GM21360 (cell line): ENCODE measurements around the gene FOSL1.

Source experiments
- ATAC-seq: cut with Tn5 transposase; IDR thresholded peaks from one replicate; pipeline ENCODE4 v1.9.1; 2021; ENCODE audit warnings: mild to moderate bottlenecking, moderate library complexity; ENCODE audit not compliant: unreplicated experiment

The FOSL1 gene

DNA sequence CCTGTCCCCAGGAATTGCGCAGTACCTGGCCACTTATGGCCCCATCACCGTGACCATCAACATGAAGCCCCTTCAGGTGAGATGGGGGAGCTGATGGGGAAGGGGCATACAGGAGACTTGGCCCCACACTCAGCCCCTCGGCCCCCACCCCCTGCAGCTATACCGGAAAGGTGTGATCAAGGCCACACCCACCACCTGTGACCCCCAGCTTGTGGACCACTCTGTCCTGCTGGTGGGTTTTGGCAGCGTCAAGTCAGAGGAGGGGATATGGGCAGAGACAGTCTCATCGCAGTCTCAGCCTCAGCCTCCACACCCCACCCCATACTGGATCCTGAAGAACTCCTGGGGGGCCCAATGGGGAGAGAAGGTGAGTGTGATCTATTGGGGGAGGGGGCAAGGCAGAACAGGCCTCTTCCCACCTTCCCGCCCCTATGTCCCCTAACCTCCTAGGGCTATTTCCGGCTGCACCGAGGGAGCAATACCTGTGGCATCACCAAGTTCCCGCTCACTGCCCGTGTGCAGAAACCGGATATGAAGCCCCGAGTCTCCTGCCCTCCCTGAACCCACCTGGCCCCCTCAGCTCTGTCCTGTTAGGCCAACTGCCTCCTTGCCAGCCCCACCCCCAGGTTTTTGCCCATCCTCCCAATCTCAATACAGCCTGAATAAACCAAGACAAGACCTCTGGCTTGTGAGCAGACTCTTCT, 17.0 kb downstream of the FOSL1 start:
- ATAC-seq = no peak

- ATAC-seq = no peak
Observed at GRCh38 chr11:65882120-65883057, 17.8 kb downstream of the FOSL1 start.

- ATAC-seq = no peak
Observed at GRCh38 chr11:65880844-65881421, 19.3 kb downstream of the FOSL1 start.

GRCh38 chr11:65880027-65880426, 20.2 kb downstream of the FOSL1 start:
- no peak for ATAC-seq

DNA sequence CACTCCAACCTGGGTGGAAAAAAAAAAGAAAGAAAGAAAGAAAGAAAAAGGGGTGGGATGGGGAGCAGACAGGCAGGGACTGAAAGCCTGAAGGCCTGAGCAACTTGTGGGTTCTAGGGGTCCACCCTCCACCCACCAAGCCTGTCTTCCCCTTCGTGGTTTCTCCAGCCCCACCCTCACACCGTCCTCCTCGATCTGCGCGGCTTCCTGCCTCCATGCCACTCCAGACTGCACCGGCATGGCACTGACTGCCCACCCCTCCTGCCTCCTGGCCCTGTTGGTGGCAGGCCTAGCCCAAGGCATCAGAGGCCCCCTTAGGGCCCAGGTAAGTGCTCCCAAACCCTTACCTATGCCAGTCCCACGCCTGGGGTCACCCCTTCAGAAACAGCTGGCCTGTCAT, 20.6 kb downstream of the FOSL1 start, which contains the start of gene CTSW:
TSS of gene CTSW (plus strand) at position 221 of the 400 bp plus-strand sequence. CDS start at position 239, 18 bp downstream.
- ATAC-seq = no peak

- ATAC-seq = peak; percentile 78
Observed at GRCh38 chr11:65873318-65874156, 26.7 kb downstream of the FOSL1 start.

DNA sequence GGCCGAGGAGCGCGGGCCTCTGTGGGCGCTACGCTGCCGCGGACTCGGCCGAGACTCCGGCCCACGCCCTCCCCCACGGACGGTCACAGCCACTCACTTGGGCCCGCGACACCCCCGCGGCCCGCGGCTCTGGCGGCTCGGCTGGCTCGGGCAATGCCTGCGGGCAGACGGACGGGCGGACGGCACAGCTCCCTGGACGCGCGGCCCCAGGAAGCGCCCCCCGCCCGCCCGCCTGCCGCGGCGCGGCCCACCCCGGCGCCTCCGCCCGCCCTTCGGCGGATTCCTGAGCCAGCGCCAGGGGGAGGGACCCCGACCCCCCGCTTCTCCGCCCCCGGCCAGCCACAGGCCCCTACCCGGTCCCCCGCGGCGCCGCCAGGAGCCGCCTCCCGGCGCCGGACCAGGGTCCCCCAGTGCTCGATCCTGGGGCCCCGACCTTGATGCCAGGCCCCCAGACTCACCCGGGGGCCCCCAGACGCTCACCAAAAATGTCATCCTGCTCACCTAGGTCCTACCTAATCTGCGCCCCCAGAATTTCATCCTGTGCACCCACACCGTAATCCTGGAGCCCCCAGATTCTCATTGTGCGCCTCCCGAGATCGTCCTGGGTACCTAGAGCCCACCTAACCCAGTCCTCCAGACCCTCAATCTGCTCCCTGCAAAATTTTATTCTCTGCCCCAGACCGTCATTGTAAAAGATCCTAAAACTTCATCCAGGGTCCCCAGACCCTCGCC, 27.4 kb downstream of the FOSL1 start, which contains the start of gene EFEMP2:
TSS of gene EFEMP2 (minus strand) at position 215 of the 732 bp plus-strand sequence. CDS start 446 bp downstream, outside the sequence.
- ATAC-seq = no peak

- ATAC-seq = no peak
Observed at GRCh38 chr11:65871811-65872548, 28.2 kb downstream of the FOSL1 start.

DNA sequence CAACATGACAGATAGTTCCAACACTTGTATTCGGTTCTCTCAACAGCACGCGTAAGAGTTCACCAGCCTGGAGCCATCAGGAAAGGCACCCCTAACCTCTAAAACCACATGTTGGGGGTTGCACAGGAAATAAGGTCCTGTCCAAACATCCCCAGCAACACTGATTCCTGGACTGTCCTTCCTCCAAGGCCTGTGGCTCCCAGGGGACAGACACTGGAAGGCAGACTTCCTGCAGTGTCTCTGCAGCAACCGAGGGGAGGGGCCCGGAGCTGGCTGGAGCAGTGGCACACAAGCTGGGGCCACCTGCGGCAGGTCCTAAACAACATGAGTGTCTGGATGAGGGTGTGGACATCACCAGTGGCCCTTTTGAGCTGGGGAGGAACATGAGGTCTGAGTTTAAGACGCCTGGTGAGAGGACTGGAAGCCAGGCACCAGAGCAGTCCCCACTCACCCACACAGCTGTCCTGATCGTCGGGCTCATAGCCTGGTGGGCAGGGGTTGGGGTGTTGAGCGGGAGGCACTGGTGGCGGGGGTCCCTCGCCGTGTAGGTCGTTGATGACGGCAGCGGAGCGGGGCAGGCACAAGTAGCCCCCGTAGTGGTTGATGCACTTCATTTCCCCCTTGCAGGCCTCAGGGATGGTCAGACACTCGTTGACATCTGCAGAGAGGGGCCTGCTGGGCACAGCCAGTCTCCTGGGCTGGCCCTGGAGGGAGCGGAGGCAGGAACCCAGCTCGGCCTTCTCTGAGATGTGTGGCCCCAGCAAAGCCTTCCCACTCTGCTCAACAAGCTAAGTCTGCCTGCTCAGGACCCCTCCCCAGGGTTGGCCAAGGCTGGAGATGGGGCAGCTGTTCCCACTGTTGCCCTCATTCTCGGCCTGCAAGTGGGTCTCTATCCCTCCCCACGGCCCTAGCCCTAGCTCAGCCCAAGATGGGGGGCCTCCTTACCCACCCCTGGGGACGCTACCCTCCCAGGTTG, 29.2 kb downstream of the FOSL1 start:
- ATAC-seq = no peak

GRCh38 chr11:65870307-65870658, 29.9 kb downstream of the FOSL1 start:
- ATAC-seq = no peak

DNA sequence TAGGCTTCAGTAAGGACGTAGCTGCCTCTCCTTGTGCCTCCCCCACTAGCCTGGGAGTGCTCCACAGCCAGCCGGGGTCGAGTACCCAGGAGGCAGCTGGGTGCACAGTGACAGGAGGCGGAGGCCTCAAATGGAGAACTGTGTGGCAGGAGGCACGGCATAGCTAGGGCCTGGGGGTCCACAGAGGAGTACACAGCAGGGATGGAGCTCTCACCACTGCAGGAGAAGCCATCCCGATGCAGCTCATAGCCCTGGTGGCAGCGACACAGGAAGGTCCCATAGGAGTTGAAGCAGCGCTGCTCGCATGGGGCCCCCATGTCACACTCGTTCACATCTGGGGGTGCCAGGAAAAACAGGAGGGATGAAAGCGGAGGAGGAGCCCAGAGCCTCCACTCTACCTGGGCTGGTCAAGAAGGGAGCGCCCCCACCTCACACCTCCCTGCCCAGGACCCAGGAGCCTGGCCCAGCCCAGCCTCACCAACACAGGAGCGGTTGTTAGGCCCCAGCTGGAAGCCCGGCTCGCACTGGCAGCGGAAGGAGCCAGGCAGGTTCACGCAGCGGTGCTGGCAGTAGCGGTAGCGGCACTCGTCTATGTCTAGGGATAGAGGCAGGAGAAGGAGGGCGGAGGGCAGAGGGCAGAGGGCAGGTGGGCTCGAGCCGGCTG, 30.4 kb downstream of the FOSL1 start:
- no peak for ATAC-seq

- no peak for ATAC-seq
Observed at GRCh38 chr11:65868907-65869306, 31.3 kb downstream of the FOSL1 start.

DNA sequence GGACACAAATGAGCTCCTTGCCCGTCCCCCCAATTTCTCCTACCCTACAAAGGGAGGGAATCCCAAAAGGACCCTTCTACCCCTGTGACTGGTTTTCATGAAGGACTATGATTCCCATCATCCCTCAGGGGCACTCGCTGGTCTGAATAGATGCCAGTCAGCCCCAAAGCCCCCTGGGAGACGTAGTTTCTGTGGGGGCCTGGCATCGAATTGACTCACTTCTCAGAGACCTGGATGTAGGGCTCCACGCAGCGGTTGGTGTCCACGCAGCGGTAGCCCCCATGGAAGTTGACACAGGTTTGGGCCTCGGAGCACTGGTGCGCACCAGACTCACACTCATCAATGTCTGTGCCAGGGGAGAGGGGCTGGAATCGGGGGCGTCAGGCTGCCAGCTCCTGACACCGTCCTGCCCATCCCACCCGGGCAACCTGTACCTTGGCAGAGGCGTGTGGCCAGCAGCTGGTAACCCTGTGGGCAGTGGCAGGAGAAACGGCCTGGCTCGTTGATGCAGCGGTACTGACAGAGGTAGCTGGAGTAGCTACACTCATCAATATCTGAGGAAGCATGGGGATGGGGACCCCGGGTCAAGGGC, 32.0 kb downstream of the FOSL1 start:
- ATAC-seq = no peak

- ATAC-seq = no peak
Observed at GRCh38 chr11:65867284-65868071, 32.7 kb downstream of the FOSL1 start.

DNA sequence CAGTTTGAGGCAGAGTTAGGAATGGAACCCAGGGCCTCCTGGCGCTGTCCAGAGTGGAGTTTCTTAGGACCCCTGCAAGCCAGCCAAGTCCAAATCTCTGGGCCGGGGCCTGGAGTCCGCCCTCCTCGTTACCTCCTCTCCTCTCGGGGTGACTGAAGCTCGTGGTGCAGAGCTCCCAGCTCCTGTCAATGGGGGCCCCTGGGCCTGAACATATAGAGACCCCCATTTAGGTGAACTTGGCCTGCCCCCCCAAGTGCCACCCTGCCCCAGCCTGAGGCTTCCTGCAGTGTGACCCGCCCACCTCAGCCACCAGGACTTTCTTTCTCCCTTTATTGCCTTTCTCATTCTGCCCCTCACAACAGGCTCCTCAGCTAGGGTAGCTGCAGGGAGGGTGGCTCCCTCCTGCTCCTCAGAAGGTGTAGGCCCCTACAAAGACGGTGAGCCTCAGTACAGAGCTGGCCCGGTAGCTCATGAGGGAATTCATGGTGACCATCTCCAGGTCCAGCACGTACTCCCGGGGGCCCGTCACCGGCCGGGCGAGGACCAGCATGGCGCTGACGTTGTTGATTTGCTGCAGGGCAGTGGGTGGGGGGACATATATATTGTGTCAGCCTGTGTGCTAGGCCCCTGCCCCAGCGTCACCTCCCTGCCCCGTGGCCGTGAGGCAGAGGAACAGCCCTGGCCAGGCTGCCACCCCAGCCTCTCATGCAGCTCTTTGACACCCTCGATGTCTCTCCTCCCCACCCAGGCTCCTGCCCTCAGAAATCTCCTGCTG, 33.5 kb downstream of the FOSL1 start:
- ATAC-seq = no peak
